ENCODE data around the gene ATP8A2.
"Not testable (repeated sequence)": the region's sequence is repeated elsewhere in the genome, so short reads cannot be mapped to it uniquely, and the experiment has no call there.

ATP8A2 gene

GRCh38 chr13:25768838-25769237 is 397.1 kb downstream of the ATP8A2 start:
- DNase-seq (ENCODE audit: low read depth), result no peak

GRCh38 chr13:25770601-25771000 is 398.8 kb downstream of the ATP8A2 start:
- no peak for DNase-seq (ENCODE audit: low read depth)

GRCh38 chr13:25771202-25771601 is 399.4 kb downstream of the ATP8A2 start:
- DNase-seq (ENCODE audit: low read depth), result no peak

- DNase-seq (ENCODE audit: low read depth), result no peak
Observed at GRCh38 chr13:25771641-25772478, 400.1 kb downstream of the ATP8A2 start.

- not testable (repeated sequence) for DNase-seq (ENCODE audit: low read depth)
Observed at GRCh38 chr13:25772534-25772933, 400.8 kb downstream of the ATP8A2 start.

GRCh38 chr13:25774056-25774455 is 402.3 kb downstream of the ATP8A2 start:
- not testable (repeated sequence) for DNase-seq (ENCODE audit: low read depth)

GRCh38 chr13:25775275-25775674 is 403.5 kb downstream of the ATP8A2 start:
- DNase-seq (ENCODE audit: low read depth), result no peak

- DNase-seq (ENCODE audit: low read depth), result no peak
Observed at GRCh38 chr13:25775986-25776385, 404.2 kb downstream of the ATP8A2 start.

- no peak for DNase-seq (ENCODE audit: low read depth)
Observed at GRCh38 chr13:25776722-25777121, 404.9 kb downstream of the ATP8A2 start.

- DNase-seq (ENCODE audit: low read depth), result no peak
Observed at GRCh38 chr13:25777509-25777908, 405.7 kb downstream of the ATP8A2 start.

GRCh38 chr13:25778365-25778764 is 406.6 kb downstream of the ATP8A2 start:
- no peak for DNase-seq (ENCODE audit: low read depth)

GRCh38 chr13:25778808-25779305 is 407.1 kb downstream of the ATP8A2 start:
- no peak for DNase-seq (ENCODE audit: low read depth)

- DNase-seq (ENCODE audit: low read depth), result no peak
Observed at GRCh38 chr13:25783076-25783475, 411.3 kb downstream of the ATP8A2 start.

GRCh38 chr13:25783601-25784024 is 411.8 kb downstream of the ATP8A2 start:
- DNase-seq (ENCODE audit: low read depth), result no peak

- DNase-seq (ENCODE audit: low read depth), result no peak
Observed at GRCh38 chr13:25784119-25784518, 412.3 kb downstream of the ATP8A2 start.

GRCh38 chr13:25790137-25790536 is 418.4 kb downstream of the ATP8A2 start:
- DNase-seq (ENCODE audit: low read depth), result not testable (repeated sequence)

GRCh38 chr13:25795277-25795676 is 423.5 kb downstream of the ATP8A2 start:
- no peak for DNase-seq (ENCODE audit: low read depth)

GRCh38 chr13:25796474-25796873 is 424.7 kb downstream of the ATP8A2 start:
- DNase-seq (ENCODE audit: low read depth), result no peak

GRCh38 chr13:25798998-25799397 is 427.2 kb downstream of the ATP8A2 start:
- no peak for DNase-seq (ENCODE audit: low read depth)

GRCh38 chr13:25800523-25800922 is 428.7 kb downstream of the ATP8A2 start:
- no peak for DNase-seq (ENCODE audit: low read depth)

- DNase-seq (ENCODE audit: low read depth), result no peak
Observed at GRCh38 chr13:25802579-25802978, 430.8 kb downstream of the ATP8A2 start.

- no peak for DNase-seq (ENCODE audit: low read depth)
Observed at GRCh38 chr13:25803641-25804040, 431.9 kb downstream of the ATP8A2 start.

GRCh38 chr13:25806264-25806974 is 434.6 kb downstream of the ATP8A2 start:
- DNase-seq (ENCODE audit: low read depth), result no peak

Measured in EH (cell line).